IPS DF 6.9 (cell line): Measurements from ENCODE around the gene ARHGEF40.

Experiments
- DNase-seq: peaks from one replicate; pipeline ENCODE4 v3.0.0-alpha.2; 2013; ENCODE audit warnings: low read depth, low spot score
- H3K27ac ChIP-seq: one replicate; pipeline ENCODE4 v1.5.1; 2013; ENCODE audit warnings: low read length, control low read depth
- H3K27me3 ChIP-seq: 2 replicates; pipeline ENCODE4 v1.6.1; 2013; ENCODE audit warnings: mild to moderate bottlenecking, low read length; ENCODE audit not compliant: control insufficient read depth, insufficient read depth
- H3K36me3 ChIP-seq: 2 replicates; pipeline ENCODE4 v1.6.1; 2013; ENCODE audit warnings: low read length; ENCODE audit not compliant: control insufficient read depth, insufficient read depth
- H3K4me1 ChIP-seq: 2 replicates; pipeline ENCODE4 v1.6.1; 2013; ENCODE audit warnings: low read length; ENCODE audit not compliant: control insufficient read depth, insufficient read depth
- H3K4me3 ChIP-seq: 2 replicates; pipeline ENCODE4 v1.5.1; 2013; ENCODE audit warnings: mild to moderate bottlenecking, low read length
- H3K9me3 ChIP-seq: 2 replicates; pipeline ENCODE4 v1.6.1; 2013; ENCODE audit warnings: low read length, inconsistent platforms; ENCODE audit not compliant: control insufficient read depth, insufficient read depth
- WGBS: extraction: QIAGEN DNeasy Blood & Tissue Kit; methylation state at CpG from one replicate; pipeline ENCODE4 v1.1.7; 2013; ENCODE audit warnings: mixed read lengths, missing lambda C conversion rate; ENCODE audit not compliant: insufficient read length, insufficient coverage; 5-methylcytosine and 5-hydroxymethylcytosine counted together

The ARHGEF40 gene

DNA sequence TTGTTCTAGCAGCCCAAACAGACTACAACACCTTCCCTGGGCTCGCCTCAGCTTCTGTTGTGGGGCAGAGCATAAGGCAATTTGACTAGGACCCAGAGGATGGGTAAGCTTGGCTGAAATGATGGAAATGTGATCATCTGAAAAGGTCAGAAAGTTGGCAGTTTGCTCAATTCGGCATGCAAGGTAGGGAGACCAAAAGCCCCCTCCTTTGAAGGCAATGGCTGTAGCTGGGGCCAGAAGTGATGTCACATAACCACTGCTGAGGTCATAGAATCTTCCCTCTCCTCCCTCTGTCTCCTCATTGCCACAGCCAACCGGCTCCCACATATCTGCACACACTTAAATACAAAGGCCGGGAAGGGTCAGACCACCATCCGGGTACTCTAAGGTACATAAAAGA lies 40.2 kb upstream of the ARHGEF40 start, which contains the start of gene TPPP2:
TSS of gene TPPP2 (plus strand) at position 301 of the 400 bp plus-strand sequence. CDS start 365 bp downstream, outside the sequence.
- Histone ChIP-seq H3K27ac (no peak within 1 kb of the TSS), H3K4me3 (no peak within 1 kb of the TSS), H3K4me1 (peaks cover 10% of the 10 kb centered on the region), H3K36me3 (no peaks in the 10 kb centered on the region), H3K27me3 (no peaks in the 10 kb centered on the region), H3K9me3 (no peaks in the 10 kb centered on the region)
- DNase-seq: no peak
- WGBS: no CpG with 5 or more reads among the region's 5 CpGs

DNA sequence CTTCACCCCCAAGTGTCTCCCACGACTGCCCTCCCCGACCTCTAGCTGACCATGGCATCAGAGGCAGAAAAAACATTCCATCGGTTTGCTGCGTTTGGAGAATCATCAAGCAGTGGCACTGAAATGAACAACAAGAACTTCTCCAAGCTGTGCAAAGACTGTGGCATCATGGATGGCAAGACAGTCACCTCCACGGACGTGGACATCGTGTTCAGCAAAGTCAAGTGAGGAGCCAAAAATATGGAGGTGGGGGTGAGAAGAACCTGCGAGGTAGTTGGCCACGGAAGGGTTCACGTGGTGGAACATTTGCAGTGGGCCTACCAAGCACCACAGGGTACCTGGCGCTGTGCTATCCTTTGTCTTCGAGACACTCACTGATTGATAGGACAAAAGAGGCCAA lies 39.6 kb upstream of the ARHGEF40 start:
- no CpG with 5 or more reads among the region's 12 CpGs for WGBS
- peaks cover 10% of the 10 kb centered on the region for H3K4me1 ChIP-seq
- no peak overlapping the region for H3K27ac ChIP-seq
- H3K27me3 ChIP-seq: no peaks in the 10 kb centered on the region
- H3K4me3 ChIP-seq: no peak overlapping the region
- no peaks in the 10 kb centered on the region for H3K36me3 ChIP-seq
- H3K9me3 ChIP-seq: no peaks in the 10 kb centered on the region
- no peak for DNase-seq

DNA sequence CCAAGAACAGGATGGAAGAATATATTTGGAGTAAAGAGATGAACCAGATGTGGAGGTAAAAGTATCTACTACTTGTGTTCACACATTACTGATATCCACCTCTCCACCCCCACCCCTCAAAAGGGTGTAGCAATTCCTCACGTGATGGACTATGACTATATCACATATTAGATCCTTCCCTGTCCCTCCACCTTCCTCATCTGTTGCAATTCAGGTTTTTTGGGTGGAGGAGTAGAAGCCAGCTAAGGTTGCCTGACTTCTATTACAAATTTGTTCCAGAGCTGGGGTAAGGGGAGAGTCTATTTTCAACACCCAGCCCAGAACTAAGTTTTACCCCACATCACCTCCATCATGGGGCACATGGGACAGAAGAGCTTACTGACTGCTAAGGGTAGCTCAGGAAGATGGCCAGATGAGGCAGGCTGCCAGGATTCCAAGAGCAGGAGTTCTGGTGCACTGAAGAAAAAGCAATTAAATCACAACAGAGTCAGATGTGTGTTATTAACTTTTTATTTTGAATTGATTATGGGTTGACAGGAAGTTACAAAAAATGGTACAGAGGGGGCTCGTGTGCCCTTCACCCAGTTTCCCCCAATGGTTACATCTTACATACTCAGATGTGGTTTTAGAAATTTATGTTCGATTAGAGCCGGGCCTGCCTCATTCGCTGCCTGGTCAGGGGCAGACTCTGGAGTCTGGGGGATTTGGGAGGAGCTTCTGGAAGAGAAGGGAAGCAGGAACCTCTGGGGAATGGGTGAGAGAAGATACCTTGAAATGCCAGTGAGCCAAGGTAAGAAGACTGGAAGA lies 37.6 kb upstream of the ARHGEF40 start:
- Histone ChIP-seq H3K4me3 (no peak overlapping the region), H3K9me3 (no peaks in the 10 kb centered on the region), H3K27me3 (no peaks in the 10 kb centered on the region), H3K36me3 (no peaks in the 10 kb centered on the region), H3K27ac (no peak overlapping the region), H3K4me1 (no peaks in the 10 kb centered on the region)
- no peak for DNase-seq
- no CpG with 5 or more reads among the region's 5 CpGs for WGBS

DNA sequence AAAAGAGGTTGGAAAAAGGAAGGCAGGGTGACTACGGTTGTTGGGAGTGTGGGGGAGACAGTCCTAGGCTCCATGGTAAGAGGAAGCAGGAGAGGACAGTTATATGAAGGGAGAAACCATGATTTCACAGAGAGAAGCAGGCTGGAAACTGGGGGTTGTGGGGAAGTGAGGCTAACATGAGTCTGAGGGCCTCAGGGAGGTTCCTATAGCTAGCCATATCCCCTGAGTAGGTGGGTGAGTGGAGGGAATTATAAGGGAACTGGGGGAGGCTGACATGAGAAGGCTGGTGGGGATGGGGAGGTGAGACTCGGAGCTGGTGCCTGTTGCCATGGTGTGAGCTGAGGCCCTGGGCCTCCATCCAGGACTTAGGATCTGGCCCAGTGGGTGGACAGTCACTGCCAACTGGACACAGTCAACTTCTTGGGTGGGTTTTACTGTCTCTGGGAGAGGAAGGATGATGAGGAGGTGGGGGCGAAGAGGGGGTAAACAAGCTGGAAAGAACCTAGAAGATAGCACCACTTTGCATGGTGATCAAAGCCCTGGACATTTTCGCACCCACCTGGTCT lies 36.9 kb upstream of the ARHGEF40 start:
- DNase-seq: no peak

DNA sequence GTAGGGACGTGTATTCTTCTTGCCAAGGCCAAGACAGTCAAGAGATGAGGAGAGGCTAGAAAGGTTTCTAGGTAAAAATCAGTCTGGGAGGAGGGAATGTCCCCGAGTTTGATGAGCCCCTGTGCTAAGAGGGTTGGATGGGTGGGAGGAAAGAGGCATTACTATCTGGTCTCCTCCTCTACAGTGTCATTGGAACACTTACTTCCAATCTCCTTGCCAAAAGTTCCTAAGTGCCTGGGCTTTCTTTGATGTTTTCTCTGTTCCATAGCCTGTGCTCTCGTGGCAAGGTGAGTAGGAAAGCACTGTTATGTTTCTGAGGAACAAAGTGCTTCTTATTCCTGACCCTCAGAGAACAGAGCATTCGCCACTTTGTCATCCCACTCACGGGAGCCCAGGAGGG lies 35.4 kb upstream of the ARHGEF40 start, which contains the start of gene RNASE13:
TSS of gene RNASE13 (minus strand) at position 101 of the 400 bp plus-strand sequence. CDS start 519 bp downstream, outside the sequence.
- Histone ChIP-seq H3K4me1 (0 out of 2 replicates have a peak, but pooled peaks cover 2% of the 10 kb centered on the region), H3K36me3 (no peaks in the 10 kb centered on the region), H3K9me3 (no peaks in the 10 kb centered on the region), H3K27me3 (no peaks in the 10 kb centered on the region), H3K27ac (no peak within 1 kb of the TSS), H3K4me3 (no peak within 1 kb of the TSS)
- no peak for DNase-seq
- no CpG with 5 or more reads among the region's 5 CpGs for WGBS

More for the DNA sequence above, 36.9 kb upstream of the ARHGEF40 start:
- Histone ChIP-seq H3K9me3 (no peaks in the 10 kb centered on the region), H3K4me3 (no peak overlapping the region), H3K27ac (no peak overlapping the region), H3K4me1 (no peaks in the 10 kb centered on the region), H3K36me3 (no peaks in the 10 kb centered on the region), H3K27me3 (no peaks in the 10 kb centered on the region)
- WGBS: no CpG with 5 or more reads among the region's 4 CpGs

DNA sequence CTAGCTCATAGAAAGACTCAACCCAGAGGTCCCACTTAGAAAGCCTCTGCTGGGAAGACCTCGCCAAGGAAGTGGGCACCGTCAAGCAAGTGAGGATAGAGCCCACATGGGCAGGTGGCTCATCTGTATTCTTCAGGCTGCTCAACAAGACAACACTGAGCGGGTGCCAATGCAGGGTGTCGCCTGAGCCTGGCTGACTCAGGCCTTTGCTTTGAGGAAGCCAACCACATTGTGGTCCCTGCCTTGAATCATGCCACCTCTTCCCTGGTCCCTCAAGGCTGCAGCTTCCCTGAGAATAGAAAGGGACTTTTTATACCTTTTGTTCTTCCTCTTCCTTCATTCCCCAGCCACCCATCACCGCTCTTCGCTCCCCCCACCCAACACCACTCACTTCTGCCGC lies 33.4 kb upstream of the ARHGEF40 start:
- 100% methylated on average over 2 of the region's 7 CpGs for WGBS

DNA sequence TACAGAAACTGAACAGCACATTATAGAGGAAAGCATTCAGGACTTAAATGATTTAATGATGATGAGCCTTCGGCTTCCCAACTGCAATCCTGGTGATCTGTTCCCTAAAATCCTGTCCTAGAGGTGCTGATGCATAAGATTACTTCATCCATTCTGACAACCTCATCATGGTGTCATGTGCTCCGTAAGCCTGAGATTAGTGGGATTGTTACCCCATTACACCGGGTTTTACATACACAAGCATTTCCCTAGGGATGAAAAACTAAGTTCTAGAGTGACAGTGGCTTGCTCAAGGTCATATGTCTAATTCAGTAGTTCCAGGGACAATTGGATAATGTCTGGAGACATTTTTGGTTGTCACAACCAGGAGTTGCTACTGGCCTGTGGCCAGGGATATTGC lies 32.9 kb upstream of the ARHGEF40 start:
- H3K4me1 ChIP-seq: peaks cover 2% of the 10 kb centered on the region; the same call in 1 of the 2 replicates
- no CpG with 5 or more reads among the region's 3 CpGs for WGBS
- H3K9me3 ChIP-seq: no peaks in the 10 kb centered on the region
- no peaks in the 10 kb centered on the region for H3K27me3 ChIP-seq
- H3K27ac ChIP-seq: no peak overlapping the region
- no peak for DNase-seq
- H3K36me3 ChIP-seq: no peaks in the 10 kb centered on the region
- H3K4me3 ChIP-seq: no peak overlapping the region

More for the DNA sequence above, 33.4 kb upstream of the ARHGEF40 start:
- Histone ChIP-seq H3K27ac (no peak overlapping the region), H3K9me3 (no peaks in the 10 kb centered on the region), H3K27me3 (no peaks in the 10 kb centered on the region), H3K4me3 (no peak overlapping the region), H3K36me3 (no peaks in the 10 kb centered on the region), H3K4me1 (peaks cover 2% of the 10 kb centered on the region; the same call in 1 of the 2 replicates)
- DNase-seq: no peak

DNA sequence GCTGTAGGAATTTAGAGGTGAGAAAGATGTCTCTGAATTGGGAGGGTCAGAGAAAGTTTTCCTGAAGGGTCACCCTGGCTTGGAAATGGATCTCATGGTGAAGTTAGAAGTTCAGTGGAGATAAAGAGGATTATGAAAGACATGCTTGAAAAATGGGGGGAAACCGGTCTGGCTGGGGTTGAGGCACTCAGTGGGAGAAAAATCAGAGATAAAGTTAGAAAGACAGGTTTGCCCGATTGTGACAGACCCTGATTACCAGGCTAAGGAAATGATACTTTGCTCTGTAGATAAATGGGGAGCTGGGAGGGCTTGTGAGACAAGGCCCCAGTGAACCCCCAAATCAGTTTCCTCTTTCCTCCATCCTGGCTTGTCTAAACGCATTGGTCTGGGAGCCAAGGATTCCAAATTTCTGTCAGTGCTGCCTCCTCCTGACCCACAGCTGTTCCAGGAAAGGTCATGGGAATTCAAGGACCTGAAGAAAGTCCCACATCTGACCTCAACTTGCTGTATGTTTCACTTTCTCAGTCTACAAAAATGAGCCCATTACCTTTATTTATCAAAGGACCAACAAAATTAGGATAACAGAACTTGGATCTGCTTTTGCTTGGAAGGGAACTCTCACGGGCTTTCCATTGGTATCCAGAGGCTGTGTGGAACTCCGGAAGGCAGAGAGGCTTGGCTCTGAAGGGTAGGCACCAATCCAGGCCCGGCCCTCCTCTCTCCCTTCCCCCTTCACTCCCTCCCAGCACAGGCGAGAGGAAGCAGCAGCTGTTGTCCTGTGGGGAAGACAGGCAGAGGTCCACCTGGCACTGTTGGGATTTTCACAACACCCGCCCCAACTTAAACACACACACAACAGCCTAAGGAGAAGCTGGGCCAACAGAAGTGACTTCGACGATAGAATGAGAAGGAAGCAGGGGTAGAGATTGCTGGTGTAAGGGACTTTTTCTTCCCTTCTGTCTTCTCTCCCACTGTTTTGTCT lies 31.4 kb upstream of the ARHGEF40 start:
- peaks cover 2% of the 10 kb centered on the region; the same call in 1 of the 2 replicates for H3K4me1 ChIP-seq
- no peaks in the 10 kb centered on the region for H3K27me3 ChIP-seq
- H3K9me3 ChIP-seq: no peaks in the 10 kb centered on the region
- no peak for DNase-seq
- no peak overlapping the region for H3K4me3 ChIP-seq
- no peak overlapping the region for H3K27ac ChIP-seq
- no CpG with 5 or more reads among the region's 10 CpGs for WGBS
- H3K36me3 ChIP-seq: no peaks in the 10 kb centered on the region

DNA sequence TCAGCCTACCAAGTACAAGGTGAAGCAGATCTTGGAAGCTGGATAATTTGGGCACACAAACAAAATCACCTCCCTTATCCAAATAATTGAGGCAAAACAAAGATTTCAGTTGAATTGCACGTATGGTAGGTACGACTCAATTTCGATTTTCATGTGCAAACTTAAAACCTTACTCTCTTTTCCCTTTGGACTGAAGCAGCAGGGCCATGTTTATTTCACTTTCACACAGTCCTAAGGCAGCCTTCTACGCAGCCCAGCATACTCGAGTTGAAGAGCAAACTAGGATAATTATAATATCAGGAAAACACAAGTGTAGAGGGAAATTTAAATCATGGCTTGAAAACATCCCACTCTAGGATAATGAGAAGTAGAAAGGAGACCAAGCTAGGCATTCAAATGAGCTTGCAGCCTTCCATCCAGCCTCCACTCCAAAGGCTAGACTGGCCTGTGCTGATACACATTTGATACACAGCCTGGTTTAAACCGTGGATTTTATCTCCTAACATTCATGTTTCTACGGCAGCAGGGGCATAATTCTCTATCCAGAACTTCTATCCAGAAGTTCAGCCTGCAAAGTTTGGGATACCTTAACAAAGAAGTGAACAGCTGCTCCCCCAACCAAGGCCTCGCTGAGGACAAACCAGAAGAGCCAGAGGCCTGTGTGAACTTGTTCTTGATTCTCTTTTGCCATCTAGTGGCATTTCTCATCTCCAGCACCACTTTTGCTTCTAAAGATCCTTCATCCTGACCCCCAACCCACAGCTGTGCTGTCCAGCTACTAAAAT lies 30.3 kb upstream of the ARHGEF40 start:
- Histone ChIP-seq H3K36me3 (no peaks in the 10 kb centered on the region), H3K9me3 (no peaks in the 10 kb centered on the region), H3K27me3 (no peaks in the 10 kb centered on the region), H3K4me1 (peaks cover 2% of the 10 kb centered on the region; the same call in 1 of the 2 replicates), H3K4me3 (no peak overlapping the region), H3K27ac (no peak overlapping the region)
- no CpG with 5 or more reads among the region's 8 CpGs for WGBS
- DNase-seq: peak; percentile 41
